Activated CD8-positive, alpha-beta T cell treated with anti-CD3 and anti-CD28 coated beads, Interleukin-2, amount 10 ng/mL, durations not matched to agents 7 days and 5 days (primary cell): ENCODE measurements around the gene CNTN1. TPM values are rescaled to one million over a fixed set of nuclear protein-coding genes. Genes with fewer than 3 reads are reported as not detected.

Experiments used
- ATAC-seq: fragments of 150-1000 bp; cut with Tn5 transposase; one replicate; pipeline ENCODE4 v1.10.0; 2021; ENCODE audit warnings: moderate library complexity
- CTCF ChIA-PET: fragments of 350-600 bp; sonication (Branson Sonifier 250); formaldehyde crosslinking; loops from one replicate; lab custom pipeline; 2021; ENCODE audit warnings: antibody characterized with exemption; lab: Charles Lee
- POLR2A ChIA-PET: fragments of 350-600 bp; sonication (Branson Sonifier 250); formaldehyde crosslinking; loops from one replicate; lab custom pipeline; 2021; ENCODE audit warnings: antibody characterized with exemption; lab: Charles Lee
- DNase-seq: peaks from one replicate; pipeline ENCODE4 v3.0.0-alpha.2; 2020
- H3K27ac Mint-ChIP-seq: one replicate; pipeline ENCODE4 v1.8.0; 2021; ENCODE audit warnings: mild to moderate bottlenecking, mixed read lengths
- H3K27me3 Mint-ChIP-seq: one replicate; pipeline ENCODE4 v1.8.0; 2021; ENCODE audit warnings: low read depth, mixed read lengths
- H3K36me3 Mint-ChIP-seq: one replicate; pipeline ENCODE4 v1.8.0; 2021; ENCODE audit warnings: low read depth, mixed read lengths
- H3K4me1 Mint-ChIP-seq: one replicate; pipeline ENCODE4 v1.8.0; 2021; ENCODE audit warnings: low read depth, mixed read lengths
- H3K4me3 Mint-ChIP-seq: one replicate; pipeline ENCODE4 v1.8.0; 2021; ENCODE audit warnings: mild to moderate bottlenecking, mixed read lengths
- H3K9me3 Mint-ChIP-seq: one replicate; pipeline ENCODE4 v1.8.0; 2022; ENCODE audit warnings: mixed read lengths; ENCODE audit not compliant: insufficient read depth
- total RNA-seq, 2 experiments: library from RNA; stranded (reverse); gene quantifications; one replicate each; pipeline ENCODE4 v1.2.3, GENCODE V29; 2021

CNTN1 gene
- total RNA-seq, 2 experiments from 2014 or later = not detected

GRCh38 chr12:40663781-40664180 is 28.5 kb upstream of the CNTN1 start:
- no peaks in the 10 kb centered on the region for H3K36me3 Mint-ChIP-seq
- H3K4me3 Mint-ChIP-seq = no peak overlapping the region
- CTCF ChIA-PET = no interaction called here
- ATAC-seq (no peak), DNase-seq (no peak)
- no peak overlapping the region for H3K27ac Mint-ChIP-seq
- H3K27me3 Mint-ChIP-seq = no peaks in the 10 kb centered on the region
- H3K9me3 Mint-ChIP-seq = no peaks in the 10 kb centered on the region
- POLR2A ChIA-PET = interaction anchor here (0.7 kb wide), 1 partner anchor 1731 kb away, joined by 5 read pairs; no protein-coding TSS in a partner anchor
- no peaks in the 10 kb centered on the region for H3K4me1 Mint-ChIP-seq

GRCh38 chr12:40668099-40668529 is 24.1 kb upstream of the CNTN1 start:
- no peaks in the 10 kb centered on the region for H3K9me3 Mint-ChIP-seq
- ChIA-PET CTCF (no interaction called here), POLR2A (no interaction called here)
- no peak overlapping the region for H3K27ac Mint-ChIP-seq
- no peak for ATAC-seq
- H3K4me3 Mint-ChIP-seq = no peak overlapping the region
- H3K4me1 Mint-ChIP-seq = no peaks in the 10 kb centered on the region
- H3K36me3 Mint-ChIP-seq = no peaks in the 10 kb centered on the region
- no peaks in the 10 kb centered on the region for H3K27me3 Mint-ChIP-seq
- DNase-seq = no peak

- CTCF ChIA-PET = no interaction called here
- H3K4me3 Mint-ChIP-seq = no peak overlapping the region
- POLR2A ChIA-PET = no interaction called here
- DNase-seq (no peak), ATAC-seq (no peak)
- H3K27ac Mint-ChIP-seq = no peak overlapping the region
- H3K36me3 Mint-ChIP-seq = no peaks in the 10 kb centered on the region
- H3K9me3 Mint-ChIP-seq = no peaks in the 10 kb centered on the region
- H3K27me3 Mint-ChIP-seq = no peaks in the 10 kb centered on the region
- no peaks in the 10 kb centered on the region for H3K4me1 Mint-ChIP-seq
Observed at GRCh38 chr12:40672741-40673271, 19.4 kb upstream of the CNTN1 start.

- Mint-ChIP-seq H3K4me1 (no peaks in the 10 kb centered on the region), H3K27me3 (no peaks in the 10 kb centered on the region), H3K36me3 (no peaks in the 10 kb centered on the region), H3K27ac (no peak overlapping the region), H3K4me3 (no peak overlapping the region), H3K9me3 (no peaks in the 10 kb centered on the region)
- ChIA-PET POLR2A (no interaction called here), CTCF (no interaction called here)
- ATAC-seq (no peak), DNase-seq (no peak)
Observed at GRCh38 chr12:40681148-40681547, 11.1 kb upstream of the CNTN1 start.

- ChIA-PET POLR2A (no interaction called here), CTCF (no interaction called here)
- Mint-ChIP-seq H3K27me3 (no peaks in the 10 kb centered on the region), H3K9me3 (no peaks in the 10 kb centered on the region), H3K4me1 (no peaks in the 10 kb centered on the region), H3K27ac (no peak overlapping the region), H3K4me3 (no peak overlapping the region), H3K36me3 (no peaks in the 10 kb centered on the region)
- no peak for DNase-seq
- ATAC-seq = no peak
Observed at GRCh38 chr12:40684986-40685385, 7.3 kb upstream of the CNTN1 start.

GRCh38 chr12:40688085-40688725 is 4.0 kb upstream of the CNTN1 start:
- no peaks in the 10 kb centered on the region for H3K9me3 Mint-ChIP-seq
- H3K27ac Mint-ChIP-seq = no peak overlapping the region
- ChIA-PET POLR2A (no interaction called here), CTCF (no interaction called here)
- H3K27me3 Mint-ChIP-seq = peaks cover 4% of the 10 kb centered on the region
- no peak overlapping the region for H3K4me3 Mint-ChIP-seq
- H3K4me1 Mint-ChIP-seq = no peaks in the 10 kb centered on the region
- no peaks in the 10 kb centered on the region for H3K36me3 Mint-ChIP-seq
- no peak for DNase-seq
- ATAC-seq = no peak

- CTCF ChIA-PET = no interaction called here
- Mint-ChIP-seq H3K4me1 (no peaks in the 10 kb centered on the region), H3K9me3 (no peaks in the 10 kb centered on the region)
Observed at GRCh38 chr12:40689576-40689975, 2.7 kb upstream of the CNTN1 start.

GRCh38 chr12:40692765-40693206 is 547 bp downstream of the CNTN1 start:
- ATAC-seq (no peak), DNase-seq (no peak)
- Mint-ChIP-seq H3K27ac (no peak overlapping the region), H3K27me3 (peaks cover 6% of the 10 kb centered on the region), H3K9me3 (no peaks in the 10 kb centered on the region), H3K4me3 (no peak overlapping the region), H3K36me3 (no peaks in the 10 kb centered on the region), H3K4me1 (no peaks in the 10 kb centered on the region)
- ChIA-PET CTCF (no interaction called here), POLR2A (no interaction called here)

More at GRCh38 chr12:40689576-40689975, 2.7 kb upstream of the CNTN1 start:
- DNase-seq = no peak
- Mint-ChIP-seq H3K27me3 (peaks cover 6% of the 10 kb centered on the region), H3K27ac (no peak overlapping the region), H3K36me3 (no peaks in the 10 kb centered on the region), H3K4me3 (no peak overlapping the region)
- no peak for ATAC-seq
- POLR2A ChIA-PET = no interaction called here

- H3K27ac Mint-ChIP-seq = no peak overlapping the region
- CTCF ChIA-PET = no interaction called here
- no peaks in the 10 kb centered on the region for H3K4me1 Mint-ChIP-seq
- H3K36me3 Mint-ChIP-seq = no peaks in the 10 kb centered on the region
- ATAC-seq (no peak), DNase-seq (no peak)
- no peak overlapping the region for H3K4me3 Mint-ChIP-seq
- H3K27me3 Mint-ChIP-seq = peaks cover 6% of the 10 kb centered on the region
- POLR2A ChIA-PET = no interaction called here
- H3K9me3 Mint-ChIP-seq = no peaks in the 10 kb centered on the region
Observed at GRCh38 chr12:40693207-40693821, 1.1 kb downstream of the CNTN1 start.

GRCh38 chr12:40697566-40698259 is 5.5 kb downstream of the CNTN1 start:
- Mint-ChIP-seq H3K36me3 (no peaks in the 10 kb centered on the region), H3K4me1 (no peaks in the 10 kb centered on the region), H3K4me3 (no peak overlapping the region), H3K27ac (no peak overlapping the region), H3K27me3 (peaks cover 3% of the 10 kb centered on the region), H3K9me3 (peaks cover 3% of the 10 kb centered on the region)
- DNase-seq (no peak), ATAC-seq (no peak)
- ChIA-PET POLR2A (no interaction called here), CTCF (no interaction called here)

GRCh38 chr12:40701756-40702155 is 9.5 kb downstream of the CNTN1 start:
- H3K4me3 Mint-ChIP-seq = no peak overlapping the region
- peaks cover 3% of the 10 kb centered on the region for H3K9me3 Mint-ChIP-seq
- POLR2A ChIA-PET = no interaction called here
- H3K4me1 Mint-ChIP-seq = no peaks in the 10 kb centered on the region
- no peak for DNase-seq
- no peaks in the 10 kb centered on the region for H3K27me3 Mint-ChIP-seq
- H3K27ac Mint-ChIP-seq = no peak overlapping the region
- ATAC-seq = no peak
- CTCF ChIA-PET = no interaction called here
- H3K36me3 Mint-ChIP-seq = no peaks in the 10 kb centered on the region

GRCh38 chr12:40711121-40711520 is 18.9 kb downstream of the CNTN1 start:
- no peaks in the 10 kb centered on the region for H3K36me3 Mint-ChIP-seq
- ChIA-PET CTCF (no interaction called here), POLR2A (no interaction called here)
- no peak for ATAC-seq
- no peak overlapping the region for H3K27ac Mint-ChIP-seq
- DNase-seq = no peak
- no peaks in the 10 kb centered on the region for H3K4me1 Mint-ChIP-seq
- no peaks in the 10 kb centered on the region for H3K9me3 Mint-ChIP-seq
- no peak overlapping the region for H3K4me3 Mint-ChIP-seq
- H3K27me3 Mint-ChIP-seq = no peaks in the 10 kb centered on the region
